ENCODE data around the gene MTG2.

Gene MTG2

DNA sequence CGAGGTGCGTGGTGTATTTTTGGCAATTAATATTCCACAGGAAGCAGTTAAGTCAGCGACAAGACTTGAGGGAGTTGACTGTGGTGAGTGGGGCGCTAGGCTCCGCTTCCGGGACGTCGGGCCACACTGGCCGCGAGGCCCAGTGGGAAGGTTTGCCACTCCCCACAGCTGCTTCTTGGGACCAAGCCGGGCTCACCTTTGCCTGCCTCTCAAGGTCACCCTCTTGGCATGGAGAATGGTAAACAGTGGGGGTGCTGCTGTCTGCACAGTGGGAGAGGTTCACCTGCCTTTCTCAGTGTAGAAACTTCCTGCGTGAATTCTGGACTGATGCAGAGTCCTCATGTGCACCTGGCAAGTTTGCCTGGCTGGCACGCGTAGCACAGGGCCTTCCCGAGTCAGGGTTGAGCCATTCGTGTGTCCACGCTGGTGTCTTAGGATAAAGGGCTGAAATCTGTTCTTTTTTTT is 61.8 kb downstream of the MTG2 start:
- Histone ChIP-seq H3K4me1 (ENCODE audit: control insufficient read depth, low read depth, low read length) (no peaks in the 10 kb centered on the region), H3K27ac (ENCODE audit: low read length) (no peak overlapping the region), H3K27me3 (ENCODE audit: control insufficient read depth, insufficient read depth, low read length) (no peaks in the 10 kb centered on the region), H3K4me3 (ENCODE audit: low read length) (no peak overlapping the region), H3K9me3 (ENCODE audit: control insufficient read depth, low read depth, low read length) (no peaks in the 10 kb centered on the region), H3K36me3 (ENCODE audit: control insufficient read depth, low read depth, low read length) (no peaks in the 10 kb centered on the region), H3K9ac (ENCODE audit: low read length) (no peak overlapping the region)

DNA sequence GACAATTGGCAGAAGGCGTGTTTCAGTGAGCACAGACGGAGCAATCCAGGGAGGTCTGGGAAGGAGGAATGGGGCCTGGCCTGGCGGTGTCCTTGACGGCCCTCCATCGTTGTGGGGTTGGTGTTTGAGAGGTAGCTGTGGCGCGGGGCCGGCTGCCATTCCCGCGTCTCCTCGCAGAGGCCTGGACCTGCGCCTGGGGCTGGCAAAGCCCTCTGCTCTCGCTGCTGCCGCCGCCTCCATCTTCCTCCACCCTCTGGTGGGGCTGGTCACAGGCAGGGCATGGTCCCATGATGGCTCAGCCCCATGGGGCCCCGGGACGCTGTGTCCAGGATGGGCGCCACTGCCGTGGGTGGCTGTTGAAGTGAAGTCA is 63.1 kb downstream of the MTG2 start:
- no peaks in the 10 kb centered on the region for H3K9me3 ChIP-seq (ENCODE audit: control insufficient read depth, low read depth, low read length)
- no peaks in the 10 kb centered on the region for H3K27me3 ChIP-seq (ENCODE audit: control insufficient read depth, insufficient read depth, low read length)
- no peaks in the 10 kb centered on the region for H3K4me1 ChIP-seq (ENCODE audit: control insufficient read depth, low read depth, low read length)
- H3K9ac ChIP-seq (ENCODE audit: low read length), result no peak overlapping the region
- no peak overlapping the region for H3K27ac ChIP-seq (ENCODE audit: low read length)
- no peak overlapping the region for H3K4me3 ChIP-seq (ENCODE audit: low read length)
- no peaks in the 10 kb centered on the region for H3K36me3 ChIP-seq (ENCODE audit: control insufficient read depth, low read depth, low read length)

DNA sequence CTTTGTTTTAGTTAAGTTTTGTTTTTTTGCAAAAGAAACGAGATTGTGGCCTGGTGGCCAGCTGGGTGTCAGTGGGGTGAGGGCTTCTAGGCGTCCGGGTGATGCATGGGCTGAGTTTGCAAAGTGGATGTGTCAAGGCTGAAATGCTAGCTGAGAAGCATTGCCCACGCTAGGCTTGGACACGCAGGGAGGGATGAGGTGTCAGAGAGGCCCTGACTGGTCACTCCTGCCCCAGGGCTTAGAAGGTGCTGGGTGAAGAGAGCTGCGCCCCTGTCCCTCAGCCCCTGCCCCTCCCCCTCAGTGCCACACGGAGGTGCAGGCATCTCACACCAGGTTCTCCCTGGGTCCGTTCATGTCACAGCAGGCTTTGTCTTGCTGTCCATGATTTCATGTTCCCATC is 63.6 kb downstream of the MTG2 start:
- H3K4me3 ChIP-seq (ENCODE audit: low read length), result no peak overlapping the region
- no peaks in the 10 kb centered on the region for H3K27me3 ChIP-seq (ENCODE audit: control insufficient read depth, insufficient read depth, low read length)
- H3K4me1 ChIP-seq (ENCODE audit: control insufficient read depth, low read depth, low read length), result no peaks in the 10 kb centered on the region
- no peaks in the 10 kb centered on the region for H3K36me3 ChIP-seq (ENCODE audit: control insufficient read depth, low read depth, low read length)
- H3K27ac ChIP-seq (ENCODE audit: low read length), result no peak overlapping the region
- H3K9ac ChIP-seq (ENCODE audit: low read length), result no peak overlapping the region
- no peaks in the 10 kb centered on the region for H3K9me3 ChIP-seq (ENCODE audit: control insufficient read depth, low read depth, low read length)

DNA sequence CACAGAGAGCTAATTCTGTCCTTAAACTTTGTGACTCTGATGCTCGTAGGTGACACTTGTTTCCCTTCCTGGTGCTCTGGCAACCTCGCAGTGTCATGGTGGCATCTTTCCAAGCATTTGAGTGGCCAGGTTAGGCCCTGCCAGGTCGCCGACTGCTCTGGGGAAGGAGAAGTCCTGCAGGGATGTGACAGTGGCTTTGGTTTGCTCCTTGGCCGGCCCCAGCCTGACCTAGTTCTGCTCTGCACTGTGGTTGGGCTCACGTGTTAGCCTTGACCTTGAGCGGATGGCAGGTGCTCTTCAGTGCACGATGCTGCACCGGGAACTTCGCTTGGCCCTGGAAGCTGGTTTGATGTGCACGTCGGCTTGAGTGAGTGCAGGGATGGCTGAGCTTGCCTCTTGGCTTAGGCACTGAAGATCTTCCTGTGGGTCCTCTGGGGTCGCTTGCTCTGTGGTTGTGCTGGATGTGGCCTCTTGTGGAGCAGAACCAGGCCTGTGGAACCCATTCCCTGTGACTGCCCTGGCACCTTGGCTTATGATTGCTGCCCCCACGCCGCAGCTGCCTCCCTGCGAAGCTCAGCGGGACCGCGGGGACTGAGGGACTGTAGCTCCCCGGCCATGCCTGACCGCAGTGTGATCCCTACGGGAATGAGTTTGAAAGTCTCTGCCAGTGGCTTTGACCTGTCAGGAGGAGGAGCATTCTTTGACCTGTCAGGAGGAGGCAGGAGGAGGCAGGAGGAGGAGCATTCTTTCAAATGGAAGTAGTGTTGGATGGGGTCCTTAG is 64.2 kb downstream of the MTG2 start:
- Histone ChIP-seq H3K4me1 (ENCODE audit: control insufficient read depth, low read depth, low read length) (no peaks in the 10 kb centered on the region), H3K9ac (ENCODE audit: low read length) (no peak overlapping the region), H3K27me3 (ENCODE audit: control insufficient read depth, insufficient read depth, low read length) (no peaks in the 10 kb centered on the region), H3K9me3 (ENCODE audit: control insufficient read depth, low read depth, low read length) (no peaks in the 10 kb centered on the region), H3K36me3 (ENCODE audit: control insufficient read depth, low read depth, low read length) (no peaks in the 10 kb centered on the region), H3K27ac (ENCODE audit: low read length) (no peak overlapping the region), H3K4me3 (ENCODE audit: low read length) (no peak overlapping the region)

DNA sequence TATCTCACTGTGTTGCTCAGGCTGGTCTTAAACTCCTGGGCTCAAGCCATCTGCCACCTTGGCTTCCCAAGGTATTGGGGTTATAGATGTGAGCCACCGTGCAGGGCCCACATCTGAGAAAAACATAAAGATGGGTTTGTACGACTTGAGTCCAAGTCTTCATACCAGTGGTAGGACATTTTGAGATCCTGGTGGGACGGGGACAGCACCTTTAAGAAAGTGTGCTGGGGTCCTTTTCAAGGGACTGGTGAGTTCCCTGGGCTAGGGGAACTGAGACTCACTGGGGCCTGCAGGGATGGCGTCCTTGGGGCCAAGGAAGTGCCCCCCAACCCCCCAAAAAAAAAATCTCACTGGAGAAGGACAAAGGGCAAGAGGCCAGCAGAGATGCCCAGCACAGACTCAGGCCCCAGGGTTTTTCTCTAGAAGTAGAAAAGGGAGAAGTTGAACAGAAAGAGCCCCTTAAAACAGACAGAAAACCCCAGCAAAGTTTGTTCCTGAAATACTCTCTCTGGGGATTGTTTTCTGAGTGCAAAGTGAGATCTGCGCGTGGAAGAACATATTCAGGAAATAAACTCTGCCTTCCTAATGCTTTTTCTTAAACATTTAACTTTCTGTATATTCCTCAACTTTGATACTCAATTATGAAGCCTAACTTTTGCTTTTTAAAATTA is 66.2 kb downstream of the MTG2 start:
- no peaks in the 10 kb centered on the region for H3K9me3 ChIP-seq (ENCODE audit: control insufficient read depth, low read depth, low read length)
- H3K27me3 ChIP-seq (ENCODE audit: control insufficient read depth, insufficient read depth, low read length), result no peaks in the 10 kb centered on the region
- H3K4me3 ChIP-seq (ENCODE audit: low read length), result no peak overlapping the region
- H3K9ac ChIP-seq (ENCODE audit: low read length), result no peak overlapping the region
- no peaks in the 10 kb centered on the region for H3K4me1 ChIP-seq (ENCODE audit: control insufficient read depth, low read depth, low read length)
- H3K36me3 ChIP-seq (ENCODE audit: control insufficient read depth, low read depth, low read length), result no peaks in the 10 kb centered on the region
- no peak overlapping the region for H3K27ac ChIP-seq (ENCODE audit: low read length)

DNA sequence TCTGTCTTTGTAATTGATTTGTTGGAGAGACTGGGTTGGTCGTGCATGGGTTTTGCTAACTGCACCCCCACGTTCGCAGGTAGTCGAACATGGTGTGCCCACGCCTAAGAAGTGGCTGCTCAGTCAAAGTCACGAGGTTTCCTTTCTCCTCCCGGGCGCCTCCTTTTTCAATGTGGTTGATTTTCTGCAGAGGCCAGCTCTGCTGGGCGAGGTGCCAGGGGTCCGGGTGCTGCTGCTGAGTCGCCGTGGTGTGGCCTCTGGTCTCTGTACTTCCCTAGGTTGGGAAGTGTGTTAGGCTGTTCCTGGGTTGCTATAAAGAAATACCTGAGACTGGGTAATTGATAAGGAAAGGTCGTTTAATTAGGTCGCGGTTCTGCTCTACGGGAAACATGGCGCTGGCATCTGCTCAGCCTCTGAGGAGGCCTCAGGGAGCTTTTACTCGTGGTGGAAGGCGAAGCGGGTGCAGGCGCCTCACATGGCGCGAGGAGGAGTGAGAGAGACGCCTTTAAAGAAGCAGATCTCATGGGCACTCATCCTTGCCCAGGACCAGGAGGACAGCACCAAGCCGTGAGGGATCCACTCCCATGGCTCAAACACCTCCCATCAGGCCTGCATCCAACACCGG is 69.6 kb downstream of the MTG2 start:
- Histone ChIP-seq H3K4me1 (ENCODE audit: control insufficient read depth, low read depth, low read length) (no peaks in the 10 kb centered on the region), H3K9me3 (ENCODE audit: control insufficient read depth, low read depth, low read length) (no peaks in the 10 kb centered on the region), H3K27ac (ENCODE audit: low read length) (no peak overlapping the region), H3K36me3 (ENCODE audit: control insufficient read depth, low read depth, low read length) (no peaks in the 10 kb centered on the region), H3K27me3 (ENCODE audit: control insufficient read depth, insufficient read depth, low read length) (no peaks in the 10 kb centered on the region), H3K4me3 (ENCODE audit: low read length) (no peak overlapping the region), H3K9ac (ENCODE audit: low read length) (no peak overlapping the region)
